ENCODE data around the gene NIF3L1.
A peak's percentile ranks its signal among the peaks of the same experiment; 100 is the strongest.

NIF3L1 gene, protein sequence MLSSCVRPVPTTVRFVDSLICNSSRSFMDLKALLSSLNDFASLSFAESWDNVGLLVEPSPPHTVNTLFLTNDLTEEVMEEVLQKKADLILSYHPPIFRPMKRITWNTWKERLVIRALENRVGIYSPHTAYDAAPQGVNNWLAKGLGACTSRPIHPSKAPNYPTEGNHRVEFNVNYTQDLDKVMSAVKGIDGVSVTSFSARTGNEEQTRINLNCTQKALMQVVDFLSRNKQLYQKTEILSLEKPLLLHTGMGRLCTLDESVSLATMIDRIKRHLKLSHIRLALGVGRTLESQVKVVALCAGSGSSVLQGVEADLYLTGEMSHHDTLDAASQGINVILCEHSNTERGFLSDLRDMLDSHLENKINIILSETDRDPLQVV

GRCh38 chr2:200888704-200889625, at the start of gene NIF3L1, which contains the start of gene PPIL3:
Gene NIF3L1 (plus strand): TSS chr2:200889371. CDS start chr2:200891944, 2,573 bp downstream.
Gene PPIL3 (minus strand): TSS chr2:200889077. CDS start chr2:200887615, 1,462 bp downstream.
- Histone ChIP-seq H3K9ac (ENCODE audit: low read depth in 1 of 2, low read length in 2 of 2) (peak within 1 kb of the TSS; percentile 88 to 99), H3K27ac (ENCODE audit: low read depth, low read length) (peak within 1 kb of the TSS; percentile 93), H3K4me1 (ENCODE audit: control insufficient read depth in 1 of 2, insufficient read depth in 2 of 2, low read length in 2 of 2) (peaks cover 6 to 17% of the 10 kb centered on the region in 2 donors)

GRCh38 chr2:200839513-200839912, 49.7 kb upstream of the NIF3L1 start:
- Histone ChIP-seq H3K4me3 (ENCODE audit: low read depth in 1 of 2, low read length in 2 of 2) (no peak overlapping the region), H3K27ac (ENCODE audit: low read depth, low read length) (no peak overlapping the region), H3K9me3 (ENCODE audit: control insufficient read depth in 1 of 2, low read length in 2 of 2) (peaks cover 3 to 11% of the 10 kb centered on the region in 2 donors), H3K4me1 (ENCODE audit: control insufficient read depth in 1 of 2, insufficient read depth in 2 of 2, low read length in 2 of 2) (no peaks in the 10 kb centered on the region), H3K36me3 (ENCODE audit: control insufficient read depth in 1 of 2, insufficient read depth in 2 of 2, low read length in 2 of 2) (no peaks in the 10 kb centered on the region), H3K9ac (ENCODE audit: low read depth in 1 of 2, low read length in 2 of 2) (no peak overlapping the region), H3K27me3 (ENCODE audit: control insufficient read depth in 1 of 2, insufficient read depth in 2 of 2, low read length in 2 of 2) (no peaks in the 10 kb centered on the region)

More at GRCh38 chr2:200888704-200889625, at the start of gene NIF3L1, which contains the start of gene PPIL3:
- Histone ChIP-seq H3K27me3 (ENCODE audit: control insufficient read depth in 1 of 2, insufficient read depth in 2 of 2, low read length in 2 of 2) (no peaks in the 10 kb centered on the region), H3K36me3 (ENCODE audit: control insufficient read depth in 1 of 2, insufficient read depth in 2 of 2, low read length in 2 of 2) (peaks cover 0 to 24% of the 10 kb centered on the region in 2 donors), H3K4me3 (ENCODE audit: low read depth in 1 of 2, low read length in 2 of 2) (peak within 1 kb of the TSS; percentile 82 to 100), H3K9me3 (ENCODE audit: control insufficient read depth in 1 of 2, low read length in 2 of 2) (no peaks in the 10 kb centered on the region)

- Histone ChIP-seq H3K4me3 (ENCODE audit: low read depth in 1 of 2, low read length in 2 of 2) (no peak overlapping the region), H3K27me3 (ENCODE audit: control insufficient read depth in 1 of 2, insufficient read depth in 2 of 2, low read length in 2 of 2) (no peaks in the 10 kb centered on the region), H3K4me1 (ENCODE audit: control insufficient read depth in 1 of 2, insufficient read depth in 2 of 2, low read length in 2 of 2) (no peaks in the 10 kb centered on the region), H3K9me3 (ENCODE audit: control insufficient read depth in 1 of 2, low read length in 2 of 2) (no peaks in the 10 kb centered on the region), H3K27ac (ENCODE audit: low read depth, low read length) (no peak overlapping the region), H3K36me3 (ENCODE audit: control insufficient read depth in 1 of 2, insufficient read depth in 2 of 2, low read length in 2 of 2) (no peaks in the 10 kb centered on the region), H3K9ac (ENCODE audit: low read depth in 1 of 2, low read length in 2 of 2) (no peak overlapping the region)
Observed at GRCh38 chr2:200843993-200844948, 44.9 kb upstream of the NIF3L1 start.

DNA sequence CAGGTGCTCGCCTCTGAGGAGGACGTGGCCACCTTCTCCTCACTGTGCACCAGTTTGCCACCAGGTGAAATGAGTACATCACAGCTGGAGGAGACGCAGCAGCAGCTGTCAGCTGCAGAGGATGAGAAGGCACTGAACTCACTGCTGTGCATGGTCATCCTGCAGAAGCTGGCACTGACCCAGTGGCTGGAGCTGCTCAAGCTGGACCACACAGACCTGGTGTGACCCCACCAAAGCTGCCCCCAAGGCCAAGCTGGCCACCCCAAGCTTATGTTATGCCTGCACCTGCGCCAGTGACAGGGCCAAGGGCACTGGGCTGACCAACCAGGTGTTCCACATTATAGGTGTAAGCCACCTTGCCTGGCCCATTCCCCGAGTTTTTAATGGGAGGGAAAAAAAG, 44.0 kb upstream of the NIF3L1 start:
- H3K4me1 ChIP-seq (ENCODE audit: control insufficient read depth in 1 of 2, insufficient read depth in 2 of 2, low read length in 2 of 2): no peaks in the 10 kb centered on the region
- H3K27ac ChIP-seq (ENCODE audit: low read depth, low read length): no peak overlapping the region
- no peaks in the 10 kb centered on the region for H3K36me3 ChIP-seq (ENCODE audit: control insufficient read depth in 1 of 2, insufficient read depth in 2 of 2, low read length in 2 of 2)
- no peak overlapping the region for H3K9ac ChIP-seq (ENCODE audit: low read depth in 1 of 2, low read length in 2 of 2)
- H3K4me3 ChIP-seq (ENCODE audit: low read depth in 1 of 2, low read length in 2 of 2): no peak overlapping the region
- H3K27me3 ChIP-seq (ENCODE audit: control insufficient read depth in 1 of 2, insufficient read depth in 2 of 2, low read length in 2 of 2): no peaks in the 10 kb centered on the region
- no peaks in the 10 kb centered on the region for H3K9me3 ChIP-seq (ENCODE audit: control insufficient read depth in 1 of 2, low read length in 2 of 2)

GRCh38 chr2:200845669-200846325, 43.4 kb upstream of the NIF3L1 start:
- H3K27me3 ChIP-seq (ENCODE audit: control insufficient read depth in 1 of 2, insufficient read depth in 2 of 2, low read length in 2 of 2): no peaks in the 10 kb centered on the region
- H3K4me1 ChIP-seq (ENCODE audit: control insufficient read depth in 1 of 2, insufficient read depth in 2 of 2, low read length in 2 of 2): no peaks in the 10 kb centered on the region
- no peaks in the 10 kb centered on the region for H3K9me3 ChIP-seq (ENCODE audit: control insufficient read depth in 1 of 2, low read length in 2 of 2)
- H3K27ac ChIP-seq (ENCODE audit: low read depth, low read length): no peak overlapping the region
- no peak overlapping the region for H3K4me3 ChIP-seq (ENCODE audit: low read depth in 1 of 2, low read length in 2 of 2)
- no peak overlapping the region for H3K9ac ChIP-seq (ENCODE audit: low read depth in 1 of 2, low read length in 2 of 2)
- no peaks in the 10 kb centered on the region for H3K36me3 ChIP-seq (ENCODE audit: control insufficient read depth in 1 of 2, insufficient read depth in 2 of 2, low read length in 2 of 2)

DNA sequence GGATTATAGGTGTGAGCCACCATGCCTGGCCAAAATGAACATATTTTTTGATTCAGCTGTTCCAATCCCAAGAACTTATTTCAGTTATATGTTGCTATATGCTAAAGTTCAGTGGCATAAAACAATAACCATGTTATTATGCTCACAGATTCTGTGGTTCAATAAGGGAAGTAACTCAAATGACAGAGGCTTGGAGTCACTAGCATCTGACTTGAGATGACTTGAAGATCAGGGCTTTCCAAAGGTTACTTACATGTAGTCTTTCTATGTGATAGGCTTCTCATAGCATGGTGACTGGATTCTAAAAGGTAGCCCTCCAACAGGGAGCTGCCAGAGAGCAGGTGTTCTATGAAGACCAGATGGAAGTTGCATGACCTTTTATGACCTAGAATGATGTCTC, 41.9 kb upstream of the NIF3L1 start:
- Histone ChIP-seq H3K4me3 (ENCODE audit: low read depth in 1 of 2, low read length in 2 of 2) (no peak overlapping the region), H3K4me1 (ENCODE audit: control insufficient read depth in 1 of 2, insufficient read depth in 2 of 2, low read length in 2 of 2) (no peaks in the 10 kb centered on the region), H3K9me3 (ENCODE audit: control insufficient read depth in 1 of 2, low read length in 2 of 2) (no peaks in the 10 kb centered on the region), H3K9ac (ENCODE audit: low read depth in 1 of 2, low read length in 2 of 2) (no peak overlapping the region), H3K36me3 (ENCODE audit: control insufficient read depth in 1 of 2, insufficient read depth in 2 of 2, low read length in 2 of 2) (peaks cover 9 to 14% of the 10 kb centered on the region in 2 donors), H3K27me3 (ENCODE audit: control insufficient read depth in 1 of 2, insufficient read depth in 2 of 2, low read length in 2 of 2) (no peaks in the 10 kb centered on the region), H3K27ac (ENCODE audit: low read depth, low read length) (no peak overlapping the region)

GRCh38 chr2:200847939-200848338, 41.2 kb upstream of the NIF3L1 start:
- no peak overlapping the region for H3K27ac ChIP-seq (ENCODE audit: low read depth, low read length)
- peaks cover 16 to 21% of the 10 kb centered on the region in 2 donors for H3K36me3 ChIP-seq (ENCODE audit: control insufficient read depth in 1 of 2, insufficient read depth in 2 of 2, low read length in 2 of 2)
- no peaks in the 10 kb centered on the region for H3K9me3 ChIP-seq (ENCODE audit: control insufficient read depth in 1 of 2, low read length in 2 of 2)
- H3K4me3 ChIP-seq (ENCODE audit: low read depth in 1 of 2, low read length in 2 of 2): no peak overlapping the region
- H3K4me1 ChIP-seq (ENCODE audit: control insufficient read depth in 1 of 2, insufficient read depth in 2 of 2, low read length in 2 of 2): no peaks in the 10 kb centered on the region
- no peak overlapping the region for H3K9ac ChIP-seq (ENCODE audit: low read depth in 1 of 2, low read length in 2 of 2)
- H3K27me3 ChIP-seq (ENCODE audit: control insufficient read depth in 1 of 2, insufficient read depth in 2 of 2, low read length in 2 of 2): no peaks in the 10 kb centered on the region

DNA sequence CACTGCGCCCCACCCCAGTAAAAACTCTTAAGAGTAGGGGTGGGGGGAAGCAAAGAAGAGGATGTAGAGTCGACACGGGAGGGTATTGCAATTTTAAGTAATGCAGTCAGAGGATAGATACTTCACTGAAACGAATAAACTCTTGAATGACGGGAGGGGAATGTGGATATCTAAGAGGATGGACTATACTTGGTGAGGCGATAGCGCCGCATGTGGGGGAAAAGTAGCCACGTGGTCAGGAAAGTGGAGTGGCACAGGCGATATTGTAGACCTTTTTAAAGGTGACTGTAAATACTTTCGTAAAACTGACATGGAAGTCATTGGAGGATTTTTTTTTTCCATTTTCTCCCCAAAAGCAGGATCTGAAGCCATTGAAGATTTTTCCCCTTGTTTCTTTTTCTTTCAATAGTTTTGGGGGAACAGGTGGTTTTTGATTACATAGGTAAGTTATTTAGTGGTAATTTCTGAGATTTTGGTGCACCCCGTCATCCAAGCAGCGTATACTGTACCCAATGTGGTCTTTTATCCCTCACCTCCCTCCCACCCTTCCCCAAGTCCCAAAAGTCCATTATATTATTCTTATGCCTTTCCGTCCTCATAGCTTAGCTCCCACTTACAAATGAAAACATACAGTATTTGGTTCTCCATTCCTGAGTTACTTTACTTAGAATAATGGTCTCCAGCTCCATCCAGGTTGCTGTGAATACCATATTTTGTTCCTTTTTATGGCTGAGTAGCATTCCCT, 38.5 kb upstream of the NIF3L1 start:
- Histone ChIP-seq H3K9ac (ENCODE audit: low read depth in 1 of 2, low read length in 2 of 2) (no peak overlapping the region), H3K27ac (ENCODE audit: low read depth, low read length) (no peak overlapping the region), H3K36me3 (ENCODE audit: control insufficient read depth in 1 of 2, insufficient read depth in 2 of 2, low read length in 2 of 2) (peaks cover 36 to 48% of the 10 kb centered on the region in 2 donors), H3K4me1 (ENCODE audit: control insufficient read depth in 1 of 2, insufficient read depth in 2 of 2, low read length in 2 of 2) (no peaks in the 10 kb centered on the region), H3K9me3 (ENCODE audit: control insufficient read depth in 1 of 2, low read length in 2 of 2) (no peaks in the 10 kb centered on the region), H3K27me3 (ENCODE audit: control insufficient read depth in 1 of 2, insufficient read depth in 2 of 2, low read length in 2 of 2) (no peaks in the 10 kb centered on the region), H3K4me3 (ENCODE audit: low read depth in 1 of 2, low read length in 2 of 2) (no peak overlapping the region)

Data from duodenal mucosa (tissue), 2 donors.